Upper lobe of left lung (tissue), 6 donors: ENCODE data around the gene LUC7L3. TPM values are rescaled to one million over a fixed set of nuclear protein-coding genes. Genes with fewer than 3 reads are reported as not detected.
A peak's percentile ranks its signal among the peaks of the same experiment; 100 is the strongest.

Experiments
- ATAC-seq, 2 donors: fragments of 200-7000 bp; cut with Tn5 transposase; one replicate each; pipeline ENCODE4 v1.9.1; 2022; ENCODE audit warnings: mild to moderate bottlenecking in 2 of 2, moderate library complexity in 2 of 2; ENCODE audit not compliant: low FRiP score in 2 of 2
- DNase-seq, 2 donors: peaks; one replicate each; pipeline ENCODE4 v3.0.0-alpha.2; 2019 to 2020
- H3K27ac ChIP-seq, 4 donors: fragments of 200-600 bp; sonication (generic); one replicate each; pipeline ENCODE4 v1.5.1; 2016 to 2019
- H3K27me3 ChIP-seq, 4 donors: fragments of 200-600 bp; sonication (generic); one replicate each; pipeline ENCODE4 v1.5.1; 2017 to 2019
- H3K36me3 ChIP-seq, 4 donors: fragments of 200-600 bp; sonication (generic); one replicate each; pipeline ENCODE4 v1.5.1; 2016 to 2019
- H3K4me1 ChIP-seq, 4 donors: fragments of 200-600 bp; sonication (generic); one replicate each; pipeline ENCODE4 v1.5.1; 2018 to 2019
- H3K4me3 ChIP-seq, 4 donors: fragments of 200-600 bp; sonication (generic); one replicate each; pipeline ENCODE4 v1.5.1; 2017 to 2019; ENCODE audit warnings: mild to moderate bottlenecking in 2 of 4, moderate library complexity in 1 of 4
- H3K9me3 ChIP-seq, 4 donors: fragments of 200-600 bp; sonication (generic); one replicate each; pipeline ENCODE4 v1.5.1; 2018 to 2019
- EP300 ChIP-seq, 4 donors: sonication (generic); formaldehyde crosslinking; IDR thresholded peaks; one replicate each; pipeline ENCODE4 v1.5.1; 2017; ENCODE audit warnings: antibody characterized with exemption in 4 of 4, control low read depth in 2 of 4
- POLR2A ChIP-seq, 4 donors: fragments of 450-650 bp; IDR thresholded peaks; one replicate each; pipeline ENCODE4 v1.5.1; 2016 to 2017; ENCODE audit warnings: antibody characterized with exemption in 4 of 4, mild to moderate bottlenecking in 2 of 4
- POLR2AphosphoS5 ChIP-seq, 2 donors: sonication (generic); formaldehyde crosslinking; IDR thresholded peaks; one replicate each; pipeline ENCODE4 v1.5.1; 2017; ENCODE audit warnings: antibody characterized with exemption in 2 of 2
- WGBS, 2 donors: methylation state at CpG; one replicate each; pipeline ENCODE4 v1.1.5; 2017 to 2018; 5-methylcytosine and 5-hydroxymethylcytosine counted together
- total RNA-seq, 6 donors: library from RNA; depleted of rRNA in 4 of 6; stranded (reverse); fragments of >200 nt in 4 of 6; gene quantifications; one replicate each; pipeline versions ENCODE4 v1.1.0 to v1.2.1, GENCODE V29; 2016 to 2021
- TF ChIP-seq, protein P1 (sequence below), 6 experiments: fragments of 450-650 bp in 4 of 6; fragments of 200-600 bp in 2 of 6; sonication (generic) in 2 of 6; IDR thresholded peaks; one replicate each; pipeline ENCODE4 v1.5.1; 2016 to 2019; ENCODE audit warnings: antibody characterized with exemption in 6 of 6
- donor health status: DM: no; HTN: no; CAD: no; lungs with moderate emphysema.
- donor health status: DM: no; HTN: yes; CAD: no; lungs with severe emphysema.

Gene LUC7L3
- total RNA-seq, 6 donors from 2014 or later = 38.2 to 625 (median 91.4) TPM

DNA sequence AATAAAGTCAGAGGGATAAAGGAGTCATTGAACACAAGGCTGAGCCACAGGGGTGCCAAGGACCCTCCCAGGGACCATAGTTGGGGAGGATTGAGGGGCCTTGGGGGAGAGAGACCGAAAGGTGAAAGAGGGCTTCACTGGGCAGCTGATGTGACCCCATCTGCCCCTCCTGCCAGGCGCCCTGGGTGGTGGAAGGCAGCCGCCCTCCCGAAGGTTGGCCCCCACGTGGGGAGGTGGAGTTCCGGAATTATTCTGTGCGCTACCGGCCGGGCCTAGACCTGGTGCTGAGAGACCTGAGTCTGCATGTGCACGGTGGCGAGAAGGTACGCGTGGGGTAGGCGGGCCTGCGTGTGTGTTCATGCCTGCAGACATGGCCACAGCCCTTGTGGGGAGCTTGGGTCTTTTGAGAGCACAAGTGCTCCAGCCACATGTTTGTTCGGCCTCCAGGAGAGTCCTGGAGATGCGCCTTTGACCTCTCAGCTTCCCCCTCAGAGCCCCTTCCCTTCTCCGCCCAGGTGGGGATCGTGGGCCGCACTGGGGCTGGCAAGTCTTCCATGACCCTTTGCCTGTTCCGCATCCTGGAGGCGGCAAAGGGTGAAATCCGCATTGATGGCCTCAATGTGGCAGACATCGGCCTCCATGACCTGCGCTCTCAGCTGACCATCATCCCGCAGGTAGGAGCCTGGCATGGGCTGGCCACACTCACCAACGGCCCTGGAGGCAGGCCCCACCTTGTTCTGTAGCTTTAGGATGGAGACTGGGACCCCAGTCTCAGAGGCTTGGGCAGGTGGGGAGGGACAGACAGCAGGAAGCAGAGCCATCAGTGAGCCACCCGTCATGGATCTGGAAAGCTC is 35.7 kb upstream of the LUC7L3 start:
- TF ChIP-seq POLR2A (IDR thresholded peaks at IDR 0.05) = no peak
- TF ChIP-seq POLR2AphosphoS5 (IDR thresholded peaks at IDR 0.05) = no peak
- TF ChIP-seq, protein P1, sequence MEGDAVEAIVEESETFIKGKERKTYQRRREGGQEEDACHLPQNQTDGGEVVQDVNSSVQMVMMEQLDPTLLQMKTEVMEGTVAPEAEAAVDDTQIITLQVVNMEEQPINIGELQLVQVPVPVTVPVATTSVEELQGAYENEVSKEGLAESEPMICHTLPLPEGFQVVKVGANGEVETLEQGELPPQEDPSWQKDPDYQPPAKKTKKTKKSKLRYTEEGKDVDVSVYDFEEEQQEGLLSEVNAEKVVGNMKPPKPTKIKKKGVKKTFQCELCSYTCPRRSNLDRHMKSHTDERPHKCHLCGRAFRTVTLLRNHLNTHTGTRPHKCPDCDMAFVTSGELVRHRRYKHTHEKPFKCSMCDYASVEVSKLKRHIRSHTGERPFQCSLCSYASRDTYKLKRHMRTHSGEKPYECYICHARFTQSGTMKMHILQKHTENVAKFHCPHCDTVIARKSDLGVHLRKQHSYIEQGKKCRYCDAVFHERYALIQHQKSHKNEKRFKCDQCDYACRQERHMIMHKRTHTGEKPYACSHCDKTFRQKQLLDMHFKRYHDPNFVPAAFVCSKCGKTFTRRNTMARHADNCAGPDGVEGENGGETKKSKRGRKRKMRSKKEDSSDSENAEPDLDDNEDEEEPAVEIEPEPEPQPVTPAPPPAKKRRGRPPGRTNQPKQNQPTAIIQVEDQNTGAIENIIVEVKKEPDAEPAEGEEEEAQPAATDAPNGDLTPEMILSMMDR (IDR thresholded peaks at IDR 0.05) = no peak
- TF ChIP-seq EP300 (IDR thresholded peaks at IDR 0.05) = no peak
- WGBS, 2 donors = 92 to 94% methylated on average over 22 to 28 of the region's 28 CpGs
- DNase-seq = no peak
- no peak overlapping the region for H3K27ac ChIP-seq
- no peaks in the 10 kb centered on the region for H3K36me3 ChIP-seq
- ATAC-seq = no peak
- H3K4me3 ChIP-seq = no peak overlapping the region
- no peaks in the 10 kb centered on the region for H3K27me3 ChIP-seq
- peaks cover 6 to 27% (median 12%) of the 10 kb centered on the region in 4 donors for H3K4me1 ChIP-seq
- H3K9me3 ChIP-seq = no peaks in the 10 kb centered on the region

DNA sequence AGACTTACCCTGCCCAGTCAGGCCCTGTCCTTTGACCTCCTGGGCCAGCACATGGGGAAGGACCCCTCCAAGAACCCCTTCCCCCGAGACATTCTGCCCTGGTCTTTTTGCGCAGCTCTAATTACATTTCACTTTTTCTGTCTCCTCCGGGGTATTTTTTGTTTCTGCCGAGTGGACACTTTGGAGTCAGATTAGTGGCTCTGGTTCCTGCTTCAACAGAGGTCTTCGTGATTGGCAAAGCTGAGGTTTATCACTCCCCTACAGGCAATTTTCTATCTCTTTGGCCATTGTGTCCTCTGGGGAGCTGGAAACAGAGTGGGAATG is 35.2 kb upstream of the LUC7L3 start:
- DNase-seq (no peak), ATAC-seq (no peak)
- H3K27me3 ChIP-seq = no peaks in the 10 kb centered on the region
- H3K4me3 ChIP-seq = no peak overlapping the region
- no peak overlapping the region for H3K27ac ChIP-seq
- 89 to 92% methylated on average over 5 of the region's 5 CpGs for WGBS, 2 donors
- TF ChIP-seq POLR2AphosphoS5 (IDR thresholded peaks at IDR 0.05) (no peak), POLR2A (IDR thresholded peaks at IDR 0.05) (no peak)
- no peaks in the 10 kb centered on the region for H3K36me3 ChIP-seq
- peaks cover 9 to 27% (median 13%) of the 10 kb centered on the region in 4 donors for H3K4me1 ChIP-seq
- H3K9me3 ChIP-seq = no peaks in the 10 kb centered on the region

DNA sequence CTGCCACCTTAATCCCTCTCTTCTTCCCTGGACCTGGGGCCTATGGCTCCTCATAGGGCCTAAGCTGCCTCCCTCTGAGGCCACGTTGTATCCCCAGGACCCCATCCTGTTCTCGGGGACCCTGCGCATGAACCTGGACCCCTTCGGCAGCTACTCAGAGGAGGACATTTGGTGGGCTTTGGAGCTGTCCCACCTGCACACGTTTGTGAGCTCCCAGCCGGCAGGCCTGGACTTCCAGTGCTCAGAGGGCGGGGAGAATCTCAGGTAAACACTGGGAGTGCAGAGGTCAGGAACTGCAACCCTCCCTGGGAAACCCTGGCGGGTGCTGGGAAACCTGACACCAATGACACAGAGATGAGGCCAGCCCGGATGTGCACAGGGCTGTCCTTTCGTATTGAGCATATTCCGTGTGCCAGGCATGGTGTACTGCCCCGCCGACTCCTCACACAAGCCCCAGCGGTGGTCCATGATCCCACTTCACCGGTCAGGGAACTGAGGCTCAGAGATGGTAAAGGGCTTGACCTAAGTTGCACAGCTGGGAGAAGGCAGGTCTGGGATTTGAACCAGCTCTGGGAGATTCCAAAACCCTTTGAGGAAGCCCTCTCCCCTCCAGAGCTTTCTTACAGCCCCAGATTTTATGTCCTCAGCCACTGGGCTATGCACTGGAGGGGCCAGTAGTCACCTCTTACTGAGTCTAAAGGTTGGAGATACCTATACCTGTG is 34.6 kb upstream of the LUC7L3 start:
- TF ChIP-seq POLR2A (IDR thresholded peaks at IDR 0.05) (no peak), POLR2AphosphoS5 (IDR thresholded peaks at IDR 0.05) (no peak), EP300 (IDR thresholded peaks at IDR 0.05) (no peak)
- TF ChIP-seq, protein P1 (IDR thresholded peaks at IDR 0.05) = no peak
- Histone ChIP-seq H3K27me3 (no peaks in the 10 kb centered on the region), H3K9me3 (no peaks in the 10 kb centered on the region), H3K27ac (no peak overlapping the region), H3K4me3 (no peak overlapping the region), H3K4me1 (peaks cover 9 to 27% (median 16%) of the 10 kb centered on the region in 4 donors), H3K36me3 (no peaks in the 10 kb centered on the region)
- 83 to 84% methylated on average over 12 to 14 of the region's 15 CpGs for WGBS, 2 donors
- no peak for ATAC-seq
- DNase-seq = no peak

DNA sequence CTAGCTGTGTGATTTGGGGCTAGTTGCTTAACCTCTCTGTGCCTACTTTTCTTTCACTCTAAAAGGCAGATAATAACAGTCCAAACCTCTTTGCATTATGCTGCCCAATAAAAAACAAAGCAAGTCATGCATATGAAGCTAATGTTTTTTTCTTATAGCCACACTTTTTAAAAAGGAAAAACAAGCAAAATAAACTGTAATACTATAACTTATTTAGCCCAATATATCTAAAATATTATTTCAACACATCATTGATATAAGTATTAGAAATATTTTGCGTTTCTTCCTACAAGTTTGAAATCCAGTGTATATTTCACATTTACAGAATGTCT is 34.1 kb upstream of the LUC7L3 start:
- Histone ChIP-seq H3K27ac (no peak overlapping the region), H3K4me3 (no peak overlapping the region), H3K9me3 (no peaks in the 10 kb centered on the region), H3K4me1 (peaks cover 12 to 27% (median 17%) of the 10 kb centered on the region in 4 donors), H3K27me3 (no peaks in the 10 kb centered on the region), H3K36me3 (no peaks in the 10 kb centered on the region)
- no peak for DNase-seq
- no peak for TF ChIP-seq POLR2AphosphoS5 (IDR thresholded peaks at IDR 0.05)
- TF ChIP-seq, protein P1 (IDR thresholded peaks at IDR 0.05) = no peak
- no peak for TF ChIP-seq EP300 (IDR thresholded peaks at IDR 0.05)
- no peak for TF ChIP-seq POLR2A (IDR thresholded peaks at IDR 0.05)
- no peak for ATAC-seq
- 83 to 95% methylated on average over 1 of the region's 1 CpG for WGBS, 2 donors

DNA sequence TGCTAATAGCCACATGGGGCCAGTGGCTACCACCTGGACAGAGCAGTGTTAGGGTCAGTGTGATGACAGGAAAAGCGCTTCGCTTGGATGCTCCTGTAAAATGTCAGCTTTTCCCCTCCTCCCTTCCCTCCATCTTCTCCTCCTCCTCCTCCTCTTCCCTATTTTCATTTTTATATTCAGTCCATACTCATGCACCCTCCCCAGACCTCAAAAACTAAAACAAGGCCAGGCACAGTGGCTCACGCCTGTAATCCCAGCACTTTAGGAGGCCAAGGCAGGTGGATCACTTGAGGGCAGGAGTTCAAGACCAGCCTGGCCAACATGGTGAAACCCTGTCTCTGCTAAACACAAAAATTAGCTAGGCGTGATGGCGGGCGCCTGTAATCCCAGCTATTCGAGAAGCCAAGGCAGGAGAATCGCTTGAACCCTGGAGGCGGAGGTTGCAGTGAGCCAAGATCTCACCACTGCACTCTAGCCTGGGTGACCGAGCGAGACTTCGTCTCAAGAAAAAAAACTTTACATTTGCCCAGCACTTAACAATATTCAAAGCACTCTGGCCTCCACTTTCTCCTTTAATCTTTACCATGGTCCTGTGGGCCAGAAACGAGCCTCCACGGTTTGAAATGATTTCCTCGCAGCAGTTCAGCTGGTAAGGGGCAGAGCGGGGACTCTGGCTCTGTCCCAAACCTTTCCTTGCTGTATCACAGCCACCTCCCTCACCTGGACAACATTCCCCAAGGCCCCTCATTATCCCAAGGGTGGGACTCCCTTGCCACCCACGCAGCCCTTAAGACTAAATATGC is 33.5 kb upstream of the LUC7L3 start:
- Histone ChIP-seq H3K27ac (peak overlapping the region in 2 of 4 donors; percentile 18 to 43), H3K27me3 (no peaks in the 10 kb centered on the region), H3K36me3 (no peaks in the 10 kb centered on the region), H3K9me3 (no peaks in the 10 kb centered on the region), H3K4me1 (peaks cover 18 to 27% (median 23%) of the 10 kb centered on the region in 4 donors), H3K4me3 (no peak overlapping the region)
- DNase-seq (no peak), ATAC-seq (no peak)
- TF ChIP-seq, protein P1 (IDR thresholded peaks at IDR 0.05) = no peak
- TF ChIP-seq POLR2AphosphoS5 (IDR thresholded peaks at IDR 0.05) = no peak
- no peak for TF ChIP-seq EP300 (IDR thresholded peaks at IDR 0.05)
- TF ChIP-seq POLR2A (IDR thresholded peaks at IDR 0.05) = no peak
- 81 to 82% methylated on average over 17 of the region's 17 CpGs for WGBS, 2 donors
